NCI-H2196 treated with DMSO at 0.1 percent for 48 hours (cell line): ENCODE data around the gene GPSM1.

ENCODE experiments used
- DNase-seq: peaks from one replicate; lab custom pipeline; 2025; ENCODE audit not compliant: unreplicated experiment; lab: John Stamatoyannopoulos, UW

Gene GPSM1

DNA sequence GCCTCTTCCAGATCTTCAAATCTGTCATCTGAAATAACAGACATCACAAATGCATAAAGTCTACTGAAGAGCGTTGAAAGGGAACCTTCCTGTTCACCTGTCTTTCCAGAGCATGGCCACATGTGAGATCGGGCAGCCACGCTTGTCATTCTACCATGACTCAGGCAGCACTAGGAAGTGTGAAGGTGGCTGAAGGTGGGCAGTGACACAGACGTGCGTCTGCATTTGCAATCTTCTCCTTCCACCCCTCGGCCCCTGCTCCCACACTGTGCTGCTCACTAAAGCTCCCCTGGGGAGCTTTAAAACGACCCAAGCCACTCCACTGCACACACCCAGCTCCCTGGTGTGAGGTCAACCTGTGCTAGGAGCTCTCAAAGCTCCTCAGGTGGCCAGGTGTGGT is 80.6 kb downstream of the GPSM1 start:
- DNase-seq: no peak
